Stimulated activated naive CD8-positive, alpha-beta T cell treated with anti-CD3 and anti-CD28 coated beads, Interleukin-15, Interleukin-2, amounts not matched to agents 100 ng/mL and 50 ng/mL, for 24 hours (primary cell): ENCODE data around the gene KIAA1191.

Experiments used
- H3K27ac Mint-ChIP-seq: one replicate; pipeline ENCODE4 v1.8.0; 2021; ENCODE audit warnings: mild to moderate bottlenecking, mixed read lengths
- H3K27me3 Mint-ChIP-seq: one replicate; pipeline ENCODE4 v1.8.0; 2021; ENCODE audit warnings: mixed read lengths
- H3K36me3 Mint-ChIP-seq: one replicate; pipeline ENCODE4 v1.8.0; 2021; ENCODE audit warnings: low read depth, mixed read lengths
- H3K4me1 Mint-ChIP-seq: one replicate; pipeline ENCODE4 v1.8.0; 2021; ENCODE audit warnings: low read depth, mixed read lengths
- H3K4me3 Mint-ChIP-seq: one replicate; pipeline ENCODE4 v1.8.0; 2021; ENCODE audit warnings: mild to moderate bottlenecking, mixed read lengths
- H3K9me3 Mint-ChIP-seq: one replicate; pipeline ENCODE4 v1.8.0; 2021; ENCODE audit warnings: mixed read lengths

KIAA1191 gene

GRCh38 chr5:176383248-176383905 is 21.8 kb upstream of the KIAA1191 start:
- Mint-ChIP-seq H3K27ac (no peak overlapping the region), H3K4me3 (no peak overlapping the region), H3K27me3 (no peaks in the 10 kb centered on the region), H3K36me3 (peaks cover 86% of the 10 kb centered on the region), H3K4me1 (peaks cover 23% of the 10 kb centered on the region), H3K9me3 (no peaks in the 10 kb centered on the region)

GRCh38 chr5:176382721-176383120 is 21.2 kb upstream of the KIAA1191 start:
- Mint-ChIP-seq H3K27me3 (no peaks in the 10 kb centered on the region), H3K9me3 (no peaks in the 10 kb centered on the region), H3K4me1 (peaks cover 19% of the 10 kb centered on the region), H3K36me3 (peaks cover 88% of the 10 kb centered on the region), H3K4me3 (no peak overlapping the region), H3K27ac (no peak overlapping the region)

- Mint-ChIP-seq H3K27me3 (no peaks in the 10 kb centered on the region), H3K27ac (no peak overlapping the region), H3K36me3 (peaks cover 82% of the 10 kb centered on the region), H3K4me3 (no peak overlapping the region), H3K4me1 (peaks cover 15% of the 10 kb centered on the region), H3K9me3 (no peaks in the 10 kb centered on the region)
Measured at GRCh38 chr5:176381979-176382378, 20.4 kb upstream of the KIAA1191 start.

- H3K27me3 Mint-ChIP-seq: no peaks in the 10 kb centered on the region
- H3K4me1 Mint-ChIP-seq: peaks cover 9% of the 10 kb centered on the region
- no peak overlapping the region for H3K4me3 Mint-ChIP-seq
- no peak overlapping the region for H3K27ac Mint-ChIP-seq
- no peaks in the 10 kb centered on the region for H3K9me3 Mint-ChIP-seq
- peaks cover 81% of the 10 kb centered on the region for H3K36me3 Mint-ChIP-seq
Measured at GRCh38 chr5:176381423-176381822, 19.9 kb upstream of the KIAA1191 start.

- no peaks in the 10 kb centered on the region for H3K9me3 Mint-ChIP-seq
- H3K4me3 Mint-ChIP-seq: no peak overlapping the region
- H3K4me1 Mint-ChIP-seq: no peaks in the 10 kb centered on the region
- peaks cover 73% of the 10 kb centered on the region for H3K36me3 Mint-ChIP-seq
- H3K27me3 Mint-ChIP-seq: no peaks in the 10 kb centered on the region
- no peak overlapping the region for H3K27ac Mint-ChIP-seq
Measured at GRCh38 chr5:176379881-176380280, 18.3 kb upstream of the KIAA1191 start.

GRCh38 chr5:176373100-176373818 is 11.7 kb upstream of the KIAA1191 start:
- Mint-ChIP-seq H3K27ac (no peak overlapping the region), H3K27me3 (no peaks in the 10 kb centered on the region), H3K9me3 (no peaks in the 10 kb centered on the region), H3K36me3 (peaks cover 23% of the 10 kb centered on the region), H3K4me1 (no peaks in the 10 kb centered on the region), H3K4me3 (no peak overlapping the region)

- Mint-ChIP-seq H3K27ac (no peak overlapping the region), H3K4me3 (no peak overlapping the region), H3K9me3 (no peaks in the 10 kb centered on the region), H3K27me3 (no peaks in the 10 kb centered on the region), H3K36me3 (peaks cover 29% of the 10 kb centered on the region), H3K4me1 (peaks cover 9% of the 10 kb centered on the region)
Measured at GRCh38 chr5:176371621-176372539, 10.3 kb upstream of the KIAA1191 start.

GRCh38 chr5:176369934-176370711 is 8.6 kb upstream of the KIAA1191 start:
- Mint-ChIP-seq H3K27ac (no peak overlapping the region), H3K9me3 (no peaks in the 10 kb centered on the region), H3K36me3 (peaks cover 21% of the 10 kb centered on the region), H3K4me1 (peaks cover 14% of the 10 kb centered on the region), H3K4me3 (no peak overlapping the region), H3K27me3 (no peaks in the 10 kb centered on the region)

- Mint-ChIP-seq H3K4me1 (peaks cover 14% of the 10 kb centered on the region), H3K27ac (no peak overlapping the region), H3K4me3 (no peak overlapping the region), H3K36me3 (peaks cover 21% of the 10 kb centered on the region), H3K27me3 (no peaks in the 10 kb centered on the region), H3K9me3 (no peaks in the 10 kb centered on the region)
Measured at GRCh38 chr5:176368726-176369125, 7.2 kb upstream of the KIAA1191 start.

GRCh38 chr5:176366232-176366894 is 4.8 kb upstream of the KIAA1191 start:
- Mint-ChIP-seq H3K36me3 (peaks cover 21% of the 10 kb centered on the region), H3K4me3 (peak overlapping the region; percentile 69), H3K9me3 (no peaks in the 10 kb centered on the region), H3K4me1 (peaks cover 26% of the 10 kb centered on the region), H3K27ac (peak overlapping the region; percentile 63), H3K27me3 (no peaks in the 10 kb centered on the region)

- peak within 1 kb of the TSS; percentile 85 for H3K27ac Mint-ChIP-seq
- no peaks in the 10 kb centered on the region for H3K9me3 Mint-ChIP-seq
- peaks cover 21% of the 10 kb centered on the region for H3K36me3 Mint-ChIP-seq
- H3K4me1 Mint-ChIP-seq: peaks cover 26% of the 10 kb centered on the region
- no peaks in the 10 kb centered on the region for H3K27me3 Mint-ChIP-seq
- peak within 1 kb of the TSS; percentile 78 for H3K4me3 Mint-ChIP-seq
Measured at GRCh38 chr5:176365351-176366231, 4.0 kb upstream of the KIAA1191 start, which contains the start of gene ARL10. ARL10 (plus strand) TSS chr5:176365487; CDS start chr5:176365564, 77 bp downstream.

- H3K36me3 Mint-ChIP-seq: peaks cover 22% of the 10 kb centered on the region
- H3K4me1 Mint-ChIP-seq: peaks cover 28% of the 10 kb centered on the region
- H3K4me3 Mint-ChIP-seq: peak overlapping the region; percentile 78
- H3K27me3 Mint-ChIP-seq: no peaks in the 10 kb centered on the region
- H3K27ac Mint-ChIP-seq: peak overlapping the region; percentile 85
- H3K9me3 Mint-ChIP-seq: no peaks in the 10 kb centered on the region
Measured at GRCh38 chr5:176364765-176365350, 3.3 kb upstream of the KIAA1191 start.

- H3K36me3 Mint-ChIP-seq: peaks cover 25% of the 10 kb centered on the region
- peak overlapping the region; percentile 98 for H3K4me3 Mint-ChIP-seq
- H3K27me3 Mint-ChIP-seq: no peaks in the 10 kb centered on the region
- no peaks in the 10 kb centered on the region for H3K9me3 Mint-ChIP-seq
- peaks cover 39% of the 10 kb centered on the region for H3K4me1 Mint-ChIP-seq
- H3K27ac Mint-ChIP-seq: peak overlapping the region; percentile 97
Measured at GRCh38 chr5:176362233-176362490, 598 bp upstream of the KIAA1191 start.
